Fibroblast of lung (primary cell): ENCODE data around the gene PLEKHA5.

Experiments
- EZH2 ChIP-seq: IDR thresholded peaks from 2 replicates; pipeline ENCODE4 v1.5.1; 2012; ENCODE audit warnings: low read length, control low read depth, mild to moderate bottlenecking; ENCODE audit errors: missing control alignments
- TF ChIP-seq, protein P1 (sequence below), 2 donors: IDR thresholded peaks in 1 of 2; conservative IDR thresholded peaks in 1 of 2; 1 replicate in 1 of 2; 2 replicates in 1 of 2; pipeline ENCODE4 v1.5.1; 2011 to 2012; ENCODE audit warnings: low read length in 2 of 2, control low read depth in 1 of 2, inconsistent platforms in 1 of 2, low read depth in 1 of 2, mild to moderate bottlenecking in 1 of 2

DNA sequence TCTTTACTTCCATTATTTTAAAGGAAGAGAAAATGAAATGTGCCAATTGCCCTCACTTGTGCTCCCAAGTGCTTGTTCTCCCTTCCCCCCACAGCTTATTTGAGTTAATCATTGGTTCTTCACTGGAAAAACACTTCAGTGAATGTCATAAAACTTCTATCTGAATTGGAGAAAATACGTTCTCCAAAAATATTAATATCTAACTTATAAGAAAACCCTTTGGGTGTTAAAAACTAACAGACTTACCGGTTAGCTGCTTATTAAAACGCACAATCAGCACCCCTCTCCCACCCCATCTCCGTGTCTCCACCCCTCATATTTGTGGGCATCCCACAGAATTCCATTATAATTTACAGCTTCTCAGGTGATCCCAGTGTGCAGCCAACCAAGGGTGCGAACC is 31.7 kb downstream of the PLEKHA5 start:
- TF ChIP-seq, protein P1, sequence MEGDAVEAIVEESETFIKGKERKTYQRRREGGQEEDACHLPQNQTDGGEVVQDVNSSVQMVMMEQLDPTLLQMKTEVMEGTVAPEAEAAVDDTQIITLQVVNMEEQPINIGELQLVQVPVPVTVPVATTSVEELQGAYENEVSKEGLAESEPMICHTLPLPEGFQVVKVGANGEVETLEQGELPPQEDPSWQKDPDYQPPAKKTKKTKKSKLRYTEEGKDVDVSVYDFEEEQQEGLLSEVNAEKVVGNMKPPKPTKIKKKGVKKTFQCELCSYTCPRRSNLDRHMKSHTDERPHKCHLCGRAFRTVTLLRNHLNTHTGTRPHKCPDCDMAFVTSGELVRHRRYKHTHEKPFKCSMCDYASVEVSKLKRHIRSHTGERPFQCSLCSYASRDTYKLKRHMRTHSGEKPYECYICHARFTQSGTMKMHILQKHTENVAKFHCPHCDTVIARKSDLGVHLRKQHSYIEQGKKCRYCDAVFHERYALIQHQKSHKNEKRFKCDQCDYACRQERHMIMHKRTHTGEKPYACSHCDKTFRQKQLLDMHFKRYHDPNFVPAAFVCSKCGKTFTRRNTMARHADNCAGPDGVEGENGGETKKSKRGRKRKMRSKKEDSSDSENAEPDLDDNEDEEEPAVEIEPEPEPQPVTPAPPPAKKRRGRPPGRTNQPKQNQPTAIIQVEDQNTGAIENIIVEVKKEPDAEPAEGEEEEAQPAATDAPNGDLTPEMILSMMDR (conservative IDR thresholded peaks at IDR 0.05 in 1 of 2, IDR thresholded peaks at IDR 0.05 in 1 of 2; ENCODE audit: low read depth in 1 of 2, low read length in 2 of 2): no peak
- TF ChIP-seq EZH2: no peak
